HepG2 (cell line): ENCODE measurements around the gene BIRC5. TPM values are rescaled to one million over a fixed set of nuclear protein-coding genes. Genes with fewer than 3 reads are reported as not detected.
A peak's percentile ranks its signal among the peaks of the same experiment; 100 is the strongest.

Experiments
- ARNT2 ChIP-seq: sonication (generic); formaldehyde crosslinking; IDR thresholded peaks from 2 replicates; pipeline ENCODE4 v1.8.0; 2022; ENCODE audit warnings: mild to moderate bottlenecking, low read depth, missing genetic modification reagents, moderate library complexity
- EZH2 ChIP-seq: conservative IDR thresholded peaks from 2 replicates; pipeline ENCODE4 v1.6.1; 2012; ENCODE audit warnings: mild to moderate bottlenecking, low read depth, low read length, moderate library complexity
- FOSL2 ChIP-seq: sonication (generic); formaldehyde crosslinking; IDR thresholded peaks from 2 replicates; pipeline ENCODE4 v1.4.0; 2020; ENCODE audit warnings: missing genetic modification reagents
- FOXA1 ChIP-seq, 2 experiments: fragments of 450-650 bp in 1 of 2; sonication (generic) in 1 of 2; formaldehyde crosslinking in 1 of 2; IDR thresholded peaks; 2 replicates each; pipeline versions ENCODE4 v1.4.0 to v1.6.1; 2016 to 2020; ENCODE audit warnings: missing genetic modification reagents in 1 of 2
- GATAD1 ChIP-seq: IDR thresholded peaks from 2 replicates; pipeline ENCODE4 v1.6.1; 2016; ENCODE audit warnings: missing genetic modification reagents, missing compliant biosample characterization
- HMGA1 ChIP-seq: sonication (generic); formaldehyde crosslinking; conservative IDR thresholded peaks from 2 replicates; pipeline ENCODE4 v1.4.0; 2020; ENCODE audit warnings: missing genetic modification reagents
- HNF1A ChIP-seq, 2 experiments: sonication (generic) in 1 of 2; formaldehyde crosslinking in 1 of 2; IDR thresholded peaks; 2 replicates each; pipeline versions ENCODE4 v1.4.0 to v1.6.1; 2016 to 2020; ENCODE audit warnings: borderline replicate concordance in 1 of 2, low read depth in 1 of 2, mild to moderate bottlenecking in 1 of 2, missing genetic modification reagents in 1 of 2
- IKZF1 ChIP-seq: fragments of 450-650 bp; IDR thresholded peaks from 2 replicates; pipeline ENCODE4 v1.7.1; 2016
- IKZF5 ChIP-seq: IDR thresholded peaks from 2 replicates; pipeline ENCODE4 v1.6.1; 2018; ENCODE audit warnings: missing genetic modification reagents, mild to moderate bottlenecking, missing compliant biosample characterization
- KAT8 ChIP-seq: IDR thresholded peaks from 2 replicates; pipeline ENCODE4 v1.6.1; 2016; ENCODE audit warnings: missing genetic modification reagents, missing compliant biosample characterization
- NFE2 ChIP-seq: sonication (generic); formaldehyde crosslinking; IDR thresholded peaks from 2 replicates; pipeline ENCODE4 v1.4.0; 2020; ENCODE audit warnings: missing genetic modification reagents
- NPAS2 ChIP-seq: sonication (generic); formaldehyde crosslinking; IDR thresholded peaks from 2 replicates; pipeline ENCODE4 v1.8.0; 2022; ENCODE audit warnings: mild to moderate bottlenecking, missing genetic modification reagents, borderline replicate concordance
- RARA ChIP-seq: IDR thresholded peaks from 2 replicates; pipeline ENCODE4 v1.6.1; 2016; ENCODE audit warnings: missing genetic modification reagents, missing compliant biosample characterization
- RXRA ChIP-seq: sonication (generic); formaldehyde crosslinking; IDR thresholded peaks from 2 replicates; pipeline ENCODE4 v1.5.1; 2020; ENCODE audit warnings: missing genetic modification reagents
- TOPORS ChIP-seq: sonication (generic); formaldehyde crosslinking; IDR thresholded peaks from 2 replicates; pipeline ENCODE4 v1.8.0; 2023; ENCODE audit warnings: mild to moderate bottlenecking, missing genetic modification reagents
- ZNF329 ChIP-seq: sonication (generic); formaldehyde crosslinking; IDR thresholded peaks from 2 replicates; pipeline ENCODE4 v1.9.0; 2021; ENCODE audit warnings: low read depth, mild to moderate bottlenecking, missing genetic modification reagents
- ZNF333 ChIP-seq: sonication (generic); formaldehyde crosslinking; IDR thresholded peaks from 2 replicates; pipeline ENCODE4 v1.4.0; 2020; ENCODE audit warnings: mild to moderate bottlenecking, missing genetic modification reagents, borderline replicate concordance
- polyA plus RNA-seq, 8 experiments: library from polyadenylated mRNA; depleted of rRNA in 3 of 8; stranded (reverse) in 7 of 8; unstranded in 1 of 8; fragments of >200 nt; fragmentation: Illumina TruSeq in 4 of 8; extraction: Trizol in 4 of 8; gene quantifications; 2 replicates each; pipeline versions ENCODE4 v1.2.1 to v1.2.3, GENCODE V29; 2011 to 2016; ENCODE audit warnings: low read depth in 4 of 8, missing spikeins in 1 of 8, mixed read lengths in 1 of 8; ENCODE audit not compliant: insufficient read depth in 1 of 8
- total RNA-seq, 5 experiments: library from RNA; depleted of rRNA; stranded (reverse); fragments of >200 nt; fragmentation: Illumina TruSeq; extraction: Trizol; gene quantifications; 2 replicates each; pipeline ENCODE4 v1.2.3, GENCODE V29; 2016; ENCODE audit warnings: low read depth in 1 of 5
- TF ChIP-seq, protein P1 (sequence below): sonication (generic); formaldehyde crosslinking; IDR thresholded peaks from 2 replicates; pipeline ENCODE4 v1.5.0; 2020; ENCODE audit warnings: mild to moderate bottlenecking, missing genetic modification reagents, borderline replicate concordance
- TF ChIP-seq, protein P2 (sequence below): sonication (generic); formaldehyde crosslinking; IDR thresholded peaks from 2 replicates; pipeline ENCODE4; 2020; ENCODE audit warnings: missing genetic modification reagents, mild to moderate bottlenecking, borderline replicate concordance

Gene BIRC5
- total and polyA plus RNA-seq, 2 of the 13 experiments (the other 11 are each of a cell fraction or from before 2014, with no cell fraction given), result 30.3 to 135 TPM

- TF ChIP-seq HNF1A (IDR thresholded peaks at IDR 0.05; ENCODE audit: low read depth), result no peak
- TF ChIP-seq HNF1A (CRISPR knock-in tag; IDR thresholded peaks at IDR 0.05; ENCODE audit: borderline replicate concordance), result no peak
- TF ChIP-seq EZH2, result peak; percentile 50; the same call in 1 of the 2 replicates
- TF ChIP-seq FOSL2 (CRISPR knock-in tag), result no peak
- TF ChIP-seq RXRA (CRISPR knock-in tag), result 0 out of 2 replicates have a peak, but pooled peaks have one; percentile 23
- no peak for TF ChIP-seq TOPORS (CRISPR knock-in tag)
- no peak for TF ChIP-seq ZNF329 (CRISPR knock-in tag)
- no peak for TF ChIP-seq FOXA1 (IDR thresholded peaks at IDR 0.05)
- TF ChIP-seq FOXA1 (CRISPR knock-in tag; IDR thresholded peaks at IDR 0.05), result 0 out of 2 replicates have a peak, but pooled peaks have one; percentile 33
- TF ChIP-seq HMGA1 (CRISPR knock-in tag), result no peak
- no peak for TF ChIP-seq GATAD1 (CRISPR knock-in tag)
- no peak for TF ChIP-seq NFE2 (CRISPR knock-in tag)
- no peak for TF ChIP-seq ZNF333 (CRISPR knock-in tag)
- TF ChIP-seq IKZF1, result no peak
- TF ChIP-seq NPAS2, result no peak
- peak; percentile 88 for TF ChIP-seq RARA (CRISPR knock-in tag)
- no peak for TF ChIP-seq IKZF5
- TF ChIP-seq, protein P1, sequence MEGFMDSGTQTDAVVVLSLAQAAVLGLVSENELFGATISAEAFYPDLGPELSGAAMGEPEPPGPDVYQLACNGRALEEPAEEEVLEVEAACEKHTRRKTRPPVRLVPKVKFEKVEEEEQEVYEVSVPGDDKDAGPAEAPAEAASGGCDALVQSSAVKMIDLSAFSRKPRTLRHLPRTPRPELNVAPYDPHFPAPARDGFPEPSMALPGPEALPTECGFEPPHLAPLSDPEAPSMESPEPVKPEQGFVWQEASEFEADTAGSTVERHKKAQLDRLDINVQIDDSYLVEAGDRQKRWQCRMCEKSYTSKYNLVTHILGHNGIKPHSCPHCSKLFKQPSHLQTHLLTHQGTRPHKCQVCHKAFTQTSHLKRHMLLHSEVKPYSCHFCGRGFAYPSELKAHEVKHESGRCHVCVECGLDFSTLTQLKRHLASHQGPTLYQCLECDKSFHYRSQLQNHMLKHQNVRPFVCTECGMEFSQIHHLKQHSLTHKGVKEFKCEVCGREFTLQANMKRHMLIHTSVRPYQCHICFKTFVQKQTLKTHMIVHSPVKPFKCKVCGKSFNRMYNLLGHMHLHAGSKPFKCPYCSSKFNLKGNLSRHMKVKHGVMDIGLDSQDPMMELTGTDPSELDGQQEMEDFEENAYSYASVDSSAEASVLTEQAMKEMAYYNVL (CRISPR knock-in tag), result no peak
- TF ChIP-seq, protein P2, sequence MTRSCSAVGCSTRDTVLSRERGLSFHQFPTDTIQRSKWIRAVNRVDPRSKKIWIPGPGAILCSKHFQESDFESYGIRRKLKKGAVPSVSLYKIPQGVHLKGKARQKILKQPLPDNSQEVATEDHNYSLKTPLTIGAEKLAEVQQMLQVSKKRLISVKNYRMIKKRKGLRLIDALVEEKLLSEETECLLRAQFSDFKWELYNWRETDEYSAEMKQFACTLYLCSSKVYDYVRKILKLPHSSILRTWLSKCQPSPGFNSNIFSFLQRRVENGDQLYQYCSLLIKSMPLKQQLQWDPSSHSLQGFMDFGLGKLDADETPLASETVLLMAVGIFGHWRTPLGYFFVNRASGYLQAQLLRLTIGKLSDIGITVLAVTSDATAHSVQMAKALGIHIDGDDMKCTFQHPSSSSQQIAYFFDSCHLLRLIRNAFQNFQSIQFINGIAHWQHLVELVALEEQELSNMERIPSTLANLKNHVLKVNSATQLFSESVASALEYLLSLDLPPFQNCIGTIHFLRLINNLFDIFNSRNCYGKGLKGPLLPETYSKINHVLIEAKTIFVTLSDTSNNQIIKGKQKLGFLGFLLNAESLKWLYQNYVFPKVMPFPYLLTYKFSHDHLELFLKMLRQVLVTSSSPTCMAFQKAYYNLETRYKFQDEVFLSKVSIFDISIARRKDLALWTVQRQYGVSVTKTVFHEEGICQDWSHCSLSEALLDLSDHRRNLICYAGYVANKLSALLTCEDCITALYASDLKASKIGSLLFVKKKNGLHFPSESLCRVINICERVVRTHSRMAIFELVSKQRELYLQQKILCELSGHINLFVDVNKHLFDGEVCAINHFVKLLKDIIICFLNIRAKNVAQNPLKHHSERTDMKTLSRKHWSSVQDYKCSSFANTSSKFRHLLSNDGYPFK (CRISPR knock-in tag), result no peak
- 0 out of 2 replicates have a peak, but pooled peaks have one; percentile 4 for TF ChIP-seq ARNT2
- 0 out of 2 replicates have a peak, but pooled peaks have one; percentile 2 for TF ChIP-seq KAT8
Observed at GRCh38 chr17:78257810-78258322, 43.8 kb downstream of the BIRC5 start (continued).
